Fibroblast of skin of right quadriceps (primary cell): ENCODE data around the gene PTPRN2.
"Not testable (repeated sequence)": the region's sequence is repeated elsewhere in the genome, so short reads cannot be mapped to it uniquely, and the experiment has no call there.

ENCODE experiments used
- DNase-seq: peaks from one replicate; pipeline ENCODE4 v3.0.0-alpha.2; 2013

PTPRN2 gene

GRCh38 chr7:157569967-157570366 lies 1017.7 kb downstream of the PTPRN2 start:
- no peak for DNase-seq

GRCh38 chr7:157568770-157569584 lies 1018.6 kb downstream of the PTPRN2 start:
- DNase-seq: peak; percentile 16

DNA sequence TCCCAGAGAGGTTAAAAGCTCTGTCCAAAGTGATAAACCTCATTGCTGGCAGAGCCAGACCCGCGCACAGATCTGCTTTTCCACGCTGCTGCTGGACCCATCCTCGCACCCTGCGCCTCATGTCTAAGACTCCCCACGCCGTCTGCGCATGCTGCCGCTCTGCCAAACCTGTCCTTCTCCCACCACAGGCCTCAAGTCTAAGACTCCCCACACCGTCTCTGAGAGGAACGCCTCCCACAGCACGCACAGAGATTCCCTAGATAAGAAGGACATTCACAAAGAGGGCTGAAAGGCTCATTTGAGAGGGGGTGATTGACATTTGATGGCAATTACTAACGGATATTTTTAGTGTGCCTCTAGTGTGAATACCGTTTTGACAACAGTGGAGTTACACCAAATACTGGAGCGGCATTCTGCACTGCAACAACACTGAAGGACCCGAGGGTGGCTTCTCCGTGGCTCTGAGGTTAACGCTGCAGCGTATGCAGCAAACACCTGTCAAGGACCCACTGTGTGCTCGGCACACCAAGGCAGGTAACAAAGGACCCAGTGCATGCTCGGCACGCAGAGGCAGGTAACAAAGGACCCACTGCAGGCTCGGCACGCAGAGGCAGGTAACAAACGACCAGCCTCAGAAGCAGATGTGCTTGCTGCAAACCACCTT lies 1019.4 kb downstream of the PTPRN2 start:
- DNase-seq: no peak

GRCh38 chr7:157567666-157568065 lies 1020.0 kb downstream of the PTPRN2 start:
- no peak for DNase-seq

GRCh38 chr7:157566631-157567006 lies 1021.0 kb downstream of the PTPRN2 start:
- DNase-seq: no peak

- DNase-seq: no peak
These were observed 1021.5 kb downstream of the PTPRN2 start for GRCh38 chr7:157565981-157566630.

- no peak for DNase-seq
These were observed 1022.4 kb downstream of the PTPRN2 start for GRCh38 chr7:157565201-157565626.

DNA sequence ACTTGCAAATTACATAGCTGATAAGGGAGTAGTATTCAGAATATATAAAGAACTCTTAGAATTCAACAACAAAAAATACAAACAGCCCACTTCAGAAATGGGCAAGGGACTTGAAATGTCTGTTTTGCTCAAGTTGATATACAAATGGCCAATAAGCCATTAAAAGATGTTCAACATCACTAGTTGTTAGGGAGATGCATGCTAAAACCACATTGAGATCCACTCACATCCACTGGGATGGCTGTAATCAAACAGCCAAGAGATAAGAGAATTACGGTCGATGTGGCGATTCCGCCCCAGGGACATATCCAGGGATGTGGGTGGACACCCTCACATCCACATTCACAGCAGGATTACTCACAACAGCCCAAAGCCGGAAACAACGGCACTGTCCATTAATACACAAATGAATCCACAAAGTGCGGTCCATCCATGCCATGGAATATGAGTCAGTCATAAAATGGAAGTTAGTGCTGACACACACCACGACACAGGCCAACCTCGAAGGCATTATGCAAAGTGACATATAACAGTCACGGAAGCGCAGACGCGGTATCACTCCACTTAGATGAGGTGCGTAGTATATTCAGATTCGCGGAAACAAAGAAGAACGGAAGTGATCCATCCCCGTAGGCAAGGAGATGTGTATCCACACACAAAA lies 1023.0 kb downstream of the PTPRN2 start:
- DNase-seq: no peak

DNA sequence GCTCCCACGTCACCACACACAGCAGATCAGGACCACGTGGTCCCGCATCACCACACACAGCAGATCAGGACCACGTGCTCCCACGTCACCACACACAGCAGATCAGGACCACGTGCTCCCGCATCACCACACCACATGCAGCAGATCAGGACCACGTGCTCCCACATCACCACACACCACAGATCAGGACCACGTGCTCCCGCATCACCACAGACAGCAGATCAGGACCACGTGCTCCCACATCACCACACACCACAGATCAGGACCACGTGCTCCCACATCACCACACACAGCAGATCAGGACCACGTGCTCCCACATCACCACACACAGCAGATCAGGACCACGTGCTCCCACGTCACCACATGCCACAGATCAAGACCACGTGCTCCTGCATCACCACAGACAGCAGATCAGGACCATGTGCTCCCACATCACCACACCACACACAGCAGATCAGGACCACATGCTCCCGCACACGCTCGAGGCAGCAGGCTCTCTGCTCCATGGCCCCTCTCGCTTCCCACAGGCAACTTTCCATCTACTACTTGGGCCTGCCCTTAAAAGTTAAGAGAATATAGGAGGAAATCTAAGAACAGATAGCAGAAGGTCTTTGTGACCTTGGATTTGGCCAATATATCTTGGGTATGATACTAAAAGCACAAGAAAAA lies 1024.0 kb downstream of the PTPRN2 start:
- DNase-seq: not testable (repeated sequence)

GRCh38 chr7:157562522-157563398 lies 1024.9 kb downstream of the PTPRN2 start:
- not testable (repeated sequence) for DNase-seq

DNA sequence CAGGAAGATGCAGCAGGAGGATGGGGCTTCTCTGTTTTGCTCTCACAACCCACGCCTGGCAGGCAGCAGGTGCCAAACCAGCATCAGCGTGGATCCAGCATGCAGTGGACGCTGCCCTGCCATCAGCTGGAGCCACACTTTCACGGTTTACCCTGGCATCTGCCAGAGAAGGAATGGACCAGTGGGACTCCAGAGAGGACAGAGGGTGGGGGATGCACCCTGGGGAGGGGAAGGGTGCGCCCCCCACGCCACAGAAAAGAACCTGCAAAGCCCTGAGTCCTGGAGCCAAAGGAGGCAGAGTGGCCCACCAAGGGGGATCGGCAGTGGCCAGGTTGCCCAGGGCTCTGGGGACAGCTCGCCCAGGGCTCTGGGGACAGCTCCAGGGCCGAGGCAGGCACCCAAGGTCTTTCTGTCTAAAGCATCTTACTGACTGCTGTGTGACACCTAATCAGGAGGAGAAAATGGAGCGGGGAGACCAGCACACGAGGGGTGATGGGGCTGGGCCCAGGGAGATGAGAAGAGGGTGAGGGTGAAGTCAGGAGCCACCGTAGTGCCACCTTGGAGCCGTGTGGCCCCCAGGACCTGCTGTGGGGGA lies 1025.7 kb downstream of the PTPRN2 start:
- no peak for DNase-seq

- no peak for DNase-seq
These were observed 1026.2 kb downstream of the PTPRN2 start for GRCh38 chr7:157561523-157561785.

DNA sequence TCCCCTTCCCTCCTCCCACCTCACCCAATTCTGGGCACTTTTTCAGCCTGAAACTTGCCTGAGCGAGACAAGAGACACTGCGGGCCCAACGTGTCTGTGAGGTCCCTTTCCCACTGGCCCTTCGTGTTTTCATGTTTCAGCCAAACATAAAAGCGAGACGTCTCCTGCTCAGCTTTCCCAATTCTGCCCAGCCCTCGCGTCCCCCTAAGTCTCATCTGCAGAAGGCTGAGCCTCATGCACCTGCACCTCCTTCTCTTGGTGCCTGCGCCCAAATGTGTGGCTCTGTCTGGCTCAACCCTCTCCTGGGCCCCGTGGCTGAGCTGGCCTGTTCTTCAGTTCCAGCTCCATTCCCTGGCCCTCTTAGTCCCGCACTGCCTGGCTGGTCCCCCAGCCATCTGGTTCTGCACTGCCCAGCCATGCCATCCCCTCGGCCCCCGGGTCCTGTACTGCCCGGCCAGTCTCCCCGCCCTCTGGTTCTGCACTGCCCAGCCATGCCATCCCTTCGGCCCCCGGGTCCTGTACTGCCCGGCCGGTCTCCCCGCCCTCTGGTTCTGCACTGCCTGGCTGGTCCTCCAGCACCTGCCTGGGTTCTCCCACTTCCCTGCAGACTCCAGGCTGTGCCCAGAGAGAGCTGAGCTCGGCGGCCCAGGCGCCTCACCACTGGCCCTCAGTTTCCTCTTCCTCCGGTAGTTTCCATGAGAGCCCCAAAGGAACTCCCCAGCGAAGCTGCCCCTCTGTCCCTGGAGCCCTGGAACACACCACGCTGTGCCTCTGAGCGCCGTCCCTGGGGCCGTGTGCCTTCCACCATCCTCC lies 1026.7 kb downstream of the PTPRN2 start:
- no peak for DNase-seq

- no peak for DNase-seq
These were observed 1027.4 kb downstream of the PTPRN2 start for GRCh38 chr7:157560258-157560654.

GRCh38 chr7:157559596-157560257 lies 1027.9 kb downstream of the PTPRN2 start:
- DNase-seq: no peak

DNA sequence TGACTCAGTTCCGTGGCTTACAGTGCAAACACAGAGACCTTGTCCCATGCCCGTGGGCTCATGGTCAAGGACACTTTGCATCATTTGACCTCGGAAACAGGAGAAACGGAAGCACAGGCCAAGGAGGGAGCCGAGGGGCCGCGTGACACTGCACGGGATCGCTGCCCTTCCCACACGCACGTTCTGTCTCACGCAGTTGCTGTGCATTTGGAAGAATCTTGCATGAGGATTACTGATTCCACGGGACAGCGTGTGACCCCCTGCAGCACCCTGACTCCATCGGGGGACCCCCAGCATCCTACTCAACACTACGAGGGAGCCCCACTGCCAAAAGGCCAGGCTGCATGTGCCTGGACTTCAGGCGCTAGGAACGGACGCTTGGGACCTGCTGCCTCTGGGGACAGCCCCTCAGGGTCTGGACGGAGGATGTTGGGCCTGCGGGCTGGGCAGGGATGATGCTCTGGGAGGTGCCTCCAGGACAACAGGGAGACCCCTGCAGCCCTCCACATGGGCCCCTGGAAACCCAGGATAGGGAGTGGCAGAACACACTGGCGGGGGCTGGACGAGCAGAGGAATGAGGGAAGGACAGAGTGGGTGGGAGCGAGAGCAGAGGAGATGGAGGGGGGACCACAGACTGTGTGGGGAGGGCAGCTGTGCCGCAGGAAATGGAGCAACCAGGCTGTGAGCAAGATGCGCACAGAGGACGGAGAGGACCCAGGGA lies 1028.6 kb downstream of the PTPRN2 start:
- DNase-seq: no peak

DNA sequence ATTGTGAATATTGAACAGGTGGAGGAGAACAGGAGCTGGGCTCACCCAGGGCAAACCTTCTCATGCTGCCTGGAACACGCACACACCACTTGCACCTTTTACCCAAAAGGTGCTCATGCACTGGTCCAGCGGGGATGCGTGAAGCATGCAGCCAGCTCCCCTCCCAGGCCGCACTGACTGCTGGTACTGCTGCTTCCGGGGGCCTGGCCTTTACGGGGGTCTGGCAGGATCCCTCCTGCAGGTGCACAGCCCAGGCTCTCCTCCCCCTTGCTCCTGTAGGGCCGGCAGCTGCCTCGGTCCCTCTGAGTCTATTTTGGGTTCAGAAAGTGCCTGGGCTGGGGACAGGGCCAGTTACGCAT lies 1029.1 kb downstream of the PTPRN2 start:
- DNase-seq: no peak

DNA sequence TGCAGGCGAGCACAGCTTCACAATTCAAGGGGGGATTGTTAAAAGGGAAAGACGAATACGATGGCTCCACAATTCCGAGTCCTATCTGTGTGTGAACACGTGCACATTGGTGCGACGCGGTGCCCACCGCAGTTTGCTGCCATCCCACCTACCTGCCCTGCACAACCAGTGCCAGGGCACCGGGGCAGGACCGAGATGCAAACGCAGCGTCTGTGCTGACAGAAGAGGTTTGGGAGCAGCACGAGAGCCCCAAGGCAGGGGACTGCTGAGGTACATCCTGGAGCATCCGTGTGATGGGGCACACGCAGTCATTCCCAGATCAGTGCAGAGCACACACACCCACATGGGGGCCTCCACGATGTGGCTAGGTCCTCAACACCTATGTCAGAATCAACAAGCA lies 1029.6 kb downstream of the PTPRN2 start:
- no peak for DNase-seq

DNA sequence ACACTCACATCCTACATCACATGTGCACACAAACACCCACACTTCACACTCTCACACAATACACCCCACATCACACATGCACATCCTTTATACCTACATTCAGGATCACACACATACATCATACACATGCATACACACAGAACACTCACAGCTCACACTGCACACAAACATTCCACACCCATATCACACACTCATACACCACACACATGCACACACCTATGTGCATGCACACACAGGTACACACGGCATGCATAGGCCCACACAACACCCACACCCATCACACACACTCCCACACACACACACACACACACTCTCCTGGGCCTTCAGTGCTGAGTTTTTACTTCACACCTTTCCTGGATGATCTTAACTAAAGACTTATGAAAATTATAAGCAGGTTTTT lies 1030.4 kb downstream of the PTPRN2 start:
- no peak for DNase-seq

DNA sequence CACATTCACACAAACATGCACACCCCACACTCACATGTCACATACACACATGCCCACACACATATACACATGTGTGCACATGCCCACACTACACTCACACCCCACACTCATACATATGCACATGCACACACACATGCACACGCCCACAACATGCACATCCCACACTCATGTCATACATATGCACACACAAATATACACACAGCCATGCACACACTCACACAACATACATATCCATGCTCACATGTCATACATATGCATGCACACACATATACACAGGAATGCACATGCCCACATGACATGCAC lies 1031.0 kb downstream of the PTPRN2 start:
- no peak for DNase-seq
